OCI-LY1 (cell line): ENCODE measurements around the gene BACH2.

Experiments used
- CTCF ChIP-seq: fragments of 200-600 bp; sonication (generic), shearing (Covaris generic); IDR thresholded peaks from 2 replicates; pipeline ENCODE4 v1.5.1; 2017; ENCODE audit warnings: mild to moderate bottlenecking, antibody characterized with exemption, low read length, moderate library complexity, mixed read lengths
- EZH2 ChIP-seq: fragments of 200-600 bp; sonication (generic), shearing (Covaris generic); IDR thresholded peaks from 2 replicates; pipeline ENCODE4 v1.8.0; 2017; ENCODE audit warnings: borderline replicate concordance, mixed run types, mild to moderate bottlenecking, antibody characterized with exemption, low read length, moderate library complexity, mixed read lengths

DNA sequence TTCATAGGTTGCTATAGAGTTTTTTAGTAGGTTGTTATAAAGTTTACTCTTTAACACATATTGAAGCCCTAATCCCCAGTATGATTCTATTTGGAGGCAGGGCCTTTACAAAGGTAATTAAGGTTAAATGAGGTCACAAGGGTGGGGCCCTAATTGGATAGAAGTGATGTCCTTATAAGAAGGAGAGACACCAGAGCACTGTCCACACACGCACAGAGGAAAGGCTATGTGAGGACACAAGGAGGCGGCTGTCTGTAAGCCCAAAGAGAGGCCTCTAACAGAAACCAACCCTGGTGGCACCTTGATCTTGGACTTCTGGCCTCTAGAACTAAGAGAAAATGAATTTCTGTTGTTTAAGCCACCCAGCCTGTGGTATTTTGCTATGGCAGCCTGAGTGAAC, 303.8 kb downstream of the BACH2 start:
- TF ChIP-seq CTCF (no peak), EZH2 (no peak)
